ENCODE measurements around the gene SP140. TPM values are rescaled to one million over a fixed set of nuclear protein-coding genes. Genes with fewer than 3 reads are reported as not detected.

Gene SP140
- total and polyA plus RNA-seq, 7 donors: under 0.01 to 19.2 (median 2.1) TPM; not detected in 2

DNA sequence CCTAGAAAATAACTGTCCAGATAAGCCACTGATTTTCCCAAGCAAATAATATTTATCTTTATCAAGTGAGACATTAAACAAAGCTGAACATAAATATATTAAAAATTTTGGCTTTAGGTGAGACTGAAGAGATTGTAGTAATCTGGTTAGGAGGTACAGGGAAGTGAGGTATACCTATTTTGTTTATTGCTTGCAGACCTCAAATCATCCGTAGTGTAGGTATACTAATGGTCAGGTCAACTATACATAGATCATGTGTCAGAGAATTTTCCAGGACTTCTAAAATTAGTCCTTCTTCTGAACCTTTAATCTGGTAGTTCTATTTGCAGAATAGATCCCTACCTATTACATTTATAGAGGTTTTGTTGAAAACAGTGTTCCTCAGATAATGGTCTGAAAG is 41.5 kb downstream of the SP140 start:
- TF ChIP-seq, protein P1, sequence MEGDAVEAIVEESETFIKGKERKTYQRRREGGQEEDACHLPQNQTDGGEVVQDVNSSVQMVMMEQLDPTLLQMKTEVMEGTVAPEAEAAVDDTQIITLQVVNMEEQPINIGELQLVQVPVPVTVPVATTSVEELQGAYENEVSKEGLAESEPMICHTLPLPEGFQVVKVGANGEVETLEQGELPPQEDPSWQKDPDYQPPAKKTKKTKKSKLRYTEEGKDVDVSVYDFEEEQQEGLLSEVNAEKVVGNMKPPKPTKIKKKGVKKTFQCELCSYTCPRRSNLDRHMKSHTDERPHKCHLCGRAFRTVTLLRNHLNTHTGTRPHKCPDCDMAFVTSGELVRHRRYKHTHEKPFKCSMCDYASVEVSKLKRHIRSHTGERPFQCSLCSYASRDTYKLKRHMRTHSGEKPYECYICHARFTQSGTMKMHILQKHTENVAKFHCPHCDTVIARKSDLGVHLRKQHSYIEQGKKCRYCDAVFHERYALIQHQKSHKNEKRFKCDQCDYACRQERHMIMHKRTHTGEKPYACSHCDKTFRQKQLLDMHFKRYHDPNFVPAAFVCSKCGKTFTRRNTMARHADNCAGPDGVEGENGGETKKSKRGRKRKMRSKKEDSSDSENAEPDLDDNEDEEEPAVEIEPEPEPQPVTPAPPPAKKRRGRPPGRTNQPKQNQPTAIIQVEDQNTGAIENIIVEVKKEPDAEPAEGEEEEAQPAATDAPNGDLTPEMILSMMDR (IDR thresholded peaks at IDR 0.05): no peak
- no peak for TF ChIP-seq POLR2AphosphoS5 (IDR thresholded peaks at IDR 0.05)
- TF ChIP-seq EP300 (IDR thresholded peaks at IDR 0.05): no peak
- TF ChIP-seq POLR2A (IDR thresholded peaks at IDR 0.05): no peak
- intact Hi-C loops (cut with DNase I): no loop called here
- H3K4me1 ChIP-seq: no peaks in the 10 kb centered on the region
- no peaks in the 10 kb centered on the region for H3K27me3 ChIP-seq
- no peak overlapping the region for H3K4me3 ChIP-seq
- H3K27ac ChIP-seq: no peak overlapping the region
- no peaks in the 10 kb centered on the region for H3K36me3 ChIP-seq
- H3K9me3 ChIP-seq: no peaks in the 10 kb centered on the region
- WGBS, 2 donors: 84 to 88% methylated on average over 1 of the region's 1 CpG
- no peak for DNase-seq

DNA sequence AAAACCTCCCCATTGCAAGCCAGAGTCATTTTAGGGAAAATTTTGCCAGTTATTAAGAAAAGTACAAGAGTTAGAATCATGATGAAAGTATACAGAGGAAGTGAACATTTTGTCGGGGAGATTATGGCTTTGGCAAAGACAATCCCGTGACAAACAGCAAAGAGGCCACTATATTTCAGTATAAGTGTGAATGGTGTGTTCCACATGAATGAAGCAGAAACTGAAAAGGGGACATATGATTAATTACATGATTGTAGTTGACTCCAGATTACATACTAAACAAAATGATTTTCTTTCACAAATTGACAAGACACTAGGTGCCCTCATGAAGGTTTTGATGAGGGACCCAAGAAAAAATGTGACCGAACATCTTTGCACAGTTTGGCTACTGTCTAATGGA is 42.0 kb downstream of the SP140 start:
- Histone ChIP-seq H3K27ac (no peak overlapping the region), H3K27me3 (no peaks in the 10 kb centered on the region), H3K36me3 (no peaks in the 10 kb centered on the region), H3K4me1 (no peaks in the 10 kb centered on the region), H3K4me3 (no peak overlapping the region), H3K9me3 (no peaks in the 10 kb centered on the region)
- intact Hi-C loops (cut with DNase I): no loop called here
- no peak for TF ChIP-seq EP300 (IDR thresholded peaks at IDR 0.05)
- TF ChIP-seq POLR2AphosphoS5 (IDR thresholded peaks at IDR 0.05): no peak
- TF ChIP-seq, protein P1 (IDR thresholded peaks at IDR 0.05): no peak
- TF ChIP-seq POLR2A (IDR thresholded peaks at IDR 0.05): no peak
- WGBS, 2 donors: 77 to 81% methylated on average over 3 of the region's 3 CpGs
- no peak for DNase-seq

GRCh38 chr2:230268606-230269243 is 43.2 kb downstream of the SP140 start:
- WGBS, 2 donors: 50 to 73% methylated on average over 3 of the region's 3 CpGs
- H3K27me3 ChIP-seq: no peaks in the 10 kb centered on the region
- TF ChIP-seq, protein P1 (IDR thresholded peaks at IDR 0.05): no peak
- TF ChIP-seq POLR2AphosphoS5 (IDR thresholded peaks at IDR 0.05): no peak
- no peak for TF ChIP-seq EP300 (IDR thresholded peaks at IDR 0.05)
- no peak for TF ChIP-seq POLR2A (IDR thresholded peaks at IDR 0.05)
- no peak for DNase-seq
- H3K27ac ChIP-seq: no peak overlapping the region
- intact Hi-C loops (cut with DNase I): no loop called here
- no peaks in the 10 kb centered on the region for H3K36me3 ChIP-seq
- H3K9me3 ChIP-seq: no peaks in the 10 kb centered on the region
- H3K4me1 ChIP-seq: no peaks in the 10 kb centered on the region
- H3K4me3 ChIP-seq: no peak overlapping the region

DNA sequence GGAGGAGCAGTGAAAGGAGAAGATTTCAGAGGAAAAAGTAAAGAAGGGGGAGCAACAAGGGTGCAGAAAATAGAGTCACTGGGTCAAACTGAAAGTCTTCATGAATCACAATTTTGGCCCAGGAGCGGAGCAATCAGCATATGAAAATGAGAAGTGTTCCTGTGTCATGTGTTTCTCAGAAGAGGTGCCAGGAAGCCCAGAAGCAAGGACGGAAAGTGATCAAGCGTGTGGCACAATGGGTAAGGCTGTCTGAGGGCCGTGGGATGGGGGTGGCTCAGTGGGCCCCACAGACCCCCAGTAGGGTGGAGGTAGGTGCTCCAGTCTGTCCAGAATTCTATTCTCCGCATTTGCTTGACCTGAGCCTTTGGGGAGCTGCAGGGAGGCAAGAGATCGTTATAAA is 44.2 kb downstream of the SP140 start:
- Histone ChIP-seq H3K27me3 (no peaks in the 10 kb centered on the region), H3K27ac (no peak overlapping the region), H3K36me3 (no peaks in the 10 kb centered on the region), H3K4me1 (no peaks in the 10 kb centered on the region), H3K4me3 (no peak overlapping the region), H3K9me3 (no peaks in the 10 kb centered on the region)
- intact Hi-C loops (cut with DNase I): no loop called here
- 85 to 86% methylated on average over 6 of the region's 6 CpGs for WGBS, 2 donors
- TF ChIP-seq EP300 (IDR thresholded peaks at IDR 0.05) (no peak), POLR2A (IDR thresholded peaks at IDR 0.05) (no peak), POLR2AphosphoS5 (IDR thresholded peaks at IDR 0.05) (no peak)
- TF ChIP-seq, protein P1 (IDR thresholded peaks at IDR 0.05): no peak
- DNase-seq: no peak

- intact Hi-C loops (cut with DNase I): no loop called here
- no peak for DNase-seq
- Histone ChIP-seq H3K27ac (no peak overlapping the region), H3K36me3 (no peaks in the 10 kb centered on the region), H3K27me3 (no peaks in the 10 kb centered on the region), H3K4me3 (no peak overlapping the region), H3K4me1 (no peaks in the 10 kb centered on the region), H3K9me3 (no peaks in the 10 kb centered on the region)
- TF ChIP-seq, protein P1 (IDR thresholded peaks at IDR 0.05): no peak
- no peak for TF ChIP-seq POLR2A (IDR thresholded peaks at IDR 0.05)
- TF ChIP-seq EP300 (IDR thresholded peaks at IDR 0.05): no peak
- no peak for TF ChIP-seq POLR2AphosphoS5 (IDR thresholded peaks at IDR 0.05)
- 91 to 92% methylated on average over 2 of the region's 2 CpGs for WGBS, 2 donors
Observed at GRCh38 chr2:230282936-230283335, 57.4 kb downstream of the SP140 start.

All from sigmoid colon (tissue), 7 donors.